Measurements from ENCODE around the gene MARK3. TPM values are rescaled to one million over a fixed set of nuclear protein-coding genes. Genes with fewer than 3 reads are reported as not detected.

Gene MARK3
- total and polyA plus RNA-seq, 2 of the 4 experiments (the other 2 are of a cell fraction), result 78.5 to 80.5 TPM

DNA sequence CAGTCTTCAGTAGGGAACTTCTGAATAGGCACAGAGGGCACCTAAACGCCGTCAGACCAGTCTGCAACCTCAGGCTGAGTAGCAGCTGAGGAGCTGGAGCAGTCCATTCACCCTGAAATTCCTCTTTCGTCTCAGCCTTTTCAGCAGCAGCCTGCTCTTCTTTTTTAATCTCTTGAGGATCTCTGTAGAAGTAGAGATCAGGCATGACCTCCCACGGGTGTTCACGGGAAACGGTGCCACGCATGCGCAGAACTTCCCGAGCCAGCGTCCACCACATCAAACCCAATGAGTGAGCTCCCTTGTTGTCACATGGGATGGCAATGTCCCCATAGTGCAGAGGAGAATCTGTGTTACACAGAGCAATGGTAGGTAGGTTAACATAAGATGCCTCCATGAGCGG is 11.1 kb upstream of the MARK3 start:
- H3K9me3 ChIP-seq (ENCODE audit: control insufficient read depth, insufficient read depth, low read length), result no peaks in the 10 kb centered on the region
- ChIA-PET POLR2A (ENCODE audit: unreplicated experiment) (no interaction called here), CTCF (no interaction called here)
- H4K5ac ChIP-seq (ENCODE audit: low read depth, low read length), result no peak overlapping the region
- no peak overlapping the region for H2BK20ac ChIP-seq (ENCODE audit: low read depth, low read length)
- H3K9me1 ChIP-seq (ENCODE audit: insufficient read depth, low read length), result peaks cover 9% of the 10 kb centered on the region
- DNase-seq (no peak), ATAC-seq (ENCODE audit: low read depth) (no peak)
- H3K4me2 ChIP-seq (ENCODE audit: low read depth, low read length), result no peak overlapping the region
- intact Hi-C loops (cut with micrococcal nuclease) (no loop called here), dilution Hi-C loops (cut with HindIII; ENCODE audit: low sequenced_read_pairs, unreplicated experiment) (no loop called here), in situ Hi-C loops (cut with MboI; ENCODE audit: low sequenced_read_pairs) (no loop called here)
- no peak overlapping the region for H2BK5ac ChIP-seq (ENCODE audit: low read depth, low read length, poor library complexity, severe bottlenecking)
- BruUV-seq (replicated peaks), result no TSS peak
- H3K56ac ChIP-seq (ENCODE audit: extremely low read depth, insufficient read depth, low read length), result no peak overlapping the region
- no peak overlapping the region for H4K8ac ChIP-seq (ENCODE audit: low read depth in 2 of 2, low read length in 2 of 2)
- no peak overlapping the region for H2AK5ac ChIP-seq (ENCODE audit: low read depth, low read length)
- H2BK120ac ChIP-seq (ENCODE audit: low read depth, low read length), result peak overlapping the region; percentile 46; the same call in 1 of the 2 replicates
- H2AFZ ChIP-seq (replicated peaks; ENCODE audit: low read length, poor library complexity), result no peak overlapping the region
- H3K23ac ChIP-seq (ENCODE audit: low read depth, low read length), result no peak overlapping the region
- no peak overlapping the region for H3K4me3 ChIP-seq (ENCODE audit: insufficient read depth, low read depth, low read length)
- no peak overlapping the region for H3K18ac ChIP-seq (ENCODE audit: low read depth, low read length)
- H2AK9ac ChIP-seq (replicated peaks; ENCODE audit: low read depth, low read length, poor library complexity), result no peak overlapping the region
- H4K91ac ChIP-seq (ENCODE audit: insufficient read depth, low read depth, low read length), result no peak overlapping the region
- H3K79me1 ChIP-seq (ENCODE audit: low read depth in 1 of 2, low read length in 2 of 2), result peaks cover 0 to 3% of the 10 kb centered on the region in 2 experiments; a peak in 1 of 4 replicates
- WGBS, 2 experiments (ENCODE audit: extremely low coverage in 2 of 2, insufficient read length in 1 of 2), result no CpG with 5 or more reads among the region's 11 CpGs
- no peak overlapping the region for H3K9ac ChIP-seq (ENCODE audit: low read depth, low read length)
- no peaks in the 10 kb centered on the region for H4K20me1 ChIP-seq (ENCODE audit: insufficient read depth, low read length)
- H3K36me3 ChIP-seq (ENCODE audit: control insufficient read depth, insufficient read depth, low read length), result no peaks in the 10 kb centered on the region
- H3K27me3 ChIP-seq (ENCODE audit: control insufficient read depth, insufficient read depth, low read length), result peaks cover 4% of the 10 kb centered on the region; the same call in 1 of the 2 replicates
- TF ChIP-seq, protein P1, sequence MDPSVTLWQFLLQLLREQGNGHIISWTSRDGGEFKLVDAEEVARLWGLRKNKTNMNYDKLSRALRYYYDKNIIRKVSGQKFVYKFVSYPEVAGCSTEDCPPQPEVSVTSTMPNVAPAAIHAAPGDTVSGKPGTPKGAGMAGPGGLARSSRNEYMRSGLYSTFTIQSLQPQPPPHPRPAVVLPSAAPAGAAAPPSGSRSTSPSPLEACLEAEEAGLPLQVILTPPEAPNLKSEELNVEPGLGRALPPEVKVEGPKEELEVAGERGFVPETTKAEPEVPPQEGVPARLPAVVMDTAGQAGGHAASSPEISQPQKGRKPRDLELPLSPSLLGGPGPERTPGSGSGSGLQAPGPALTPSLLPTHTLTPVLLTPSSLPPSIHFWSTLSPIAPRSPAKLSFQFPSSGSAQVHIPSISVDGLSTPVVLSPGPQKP (IDR thresholded peaks at IDR 0.05; ENCODE audit: borderline replicate concordance, low read depth, low read length), result no peak
- TF ChIP-seq BHLHE40 (IDR thresholded peaks at IDR 0.05; ENCODE audit: low read depth, low read length) (no peak), RCOR1 (IDR thresholded peaks at IDR 0.05; ENCODE audit: insufficient replicate concordance, low read length) (no peak), MAZ (IDR thresholded peaks at IDR 0.05; ENCODE audit: borderline replicate concordance, low read depth, low read length) (no peak), RFX5 (IDR thresholded peaks at IDR 0.05; ENCODE audit: low read depth, low read length) (no peak), CHD1 (IDR thresholded peaks at IDR 0.05; ENCODE audit: low read depth, low read length) (no peak), MAFK (IDR thresholded peaks at IDR 0.05; ENCODE audit: low read depth, low read length) (no peak), RAD21 (IDR thresholded peaks at IDR 0.05; ENCODE audit: low read length) (no peak), FOS (IDR thresholded peaks at IDR 0.05; ENCODE audit: low read depth, low read length) (no peak), POLR2A (IDR thresholded peaks at IDR 0.05; ENCODE audit: low read depth, low read length) (no peak), MXI1 (IDR thresholded peaks at IDR 0.05; ENCODE audit: borderline replicate concordance, low read depth, low read length) (no peak), SMC3 (IDR thresholded peaks at IDR 0.05; ENCODE audit: low read depth, low read length) (no peak)
- TF ChIP-seq, protein P2, sequence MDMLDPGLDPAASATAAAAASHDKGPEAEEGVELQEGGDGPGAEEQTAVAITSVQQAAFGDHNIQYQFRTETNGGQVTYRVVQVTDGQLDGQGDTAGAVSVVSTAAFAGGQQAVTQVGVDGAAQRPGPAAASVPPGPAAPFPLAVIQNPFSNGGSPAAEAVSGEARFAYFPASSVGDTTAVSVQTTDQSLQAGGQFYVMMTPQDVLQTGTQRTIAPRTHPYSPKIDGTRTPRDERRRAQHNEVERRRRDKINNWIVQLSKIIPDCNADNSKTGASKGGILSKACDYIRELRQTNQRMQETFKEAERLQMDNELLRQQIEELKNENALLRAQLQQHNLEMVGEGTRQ (IDR thresholded peaks at IDR 0.05; ENCODE audit: low read depth, low read length), result no peak
- TF ChIP-seq, protein P3, sequence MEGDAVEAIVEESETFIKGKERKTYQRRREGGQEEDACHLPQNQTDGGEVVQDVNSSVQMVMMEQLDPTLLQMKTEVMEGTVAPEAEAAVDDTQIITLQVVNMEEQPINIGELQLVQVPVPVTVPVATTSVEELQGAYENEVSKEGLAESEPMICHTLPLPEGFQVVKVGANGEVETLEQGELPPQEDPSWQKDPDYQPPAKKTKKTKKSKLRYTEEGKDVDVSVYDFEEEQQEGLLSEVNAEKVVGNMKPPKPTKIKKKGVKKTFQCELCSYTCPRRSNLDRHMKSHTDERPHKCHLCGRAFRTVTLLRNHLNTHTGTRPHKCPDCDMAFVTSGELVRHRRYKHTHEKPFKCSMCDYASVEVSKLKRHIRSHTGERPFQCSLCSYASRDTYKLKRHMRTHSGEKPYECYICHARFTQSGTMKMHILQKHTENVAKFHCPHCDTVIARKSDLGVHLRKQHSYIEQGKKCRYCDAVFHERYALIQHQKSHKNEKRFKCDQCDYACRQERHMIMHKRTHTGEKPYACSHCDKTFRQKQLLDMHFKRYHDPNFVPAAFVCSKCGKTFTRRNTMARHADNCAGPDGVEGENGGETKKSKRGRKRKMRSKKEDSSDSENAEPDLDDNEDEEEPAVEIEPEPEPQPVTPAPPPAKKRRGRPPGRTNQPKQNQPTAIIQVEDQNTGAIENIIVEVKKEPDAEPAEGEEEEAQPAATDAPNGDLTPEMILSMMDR (conservative IDR thresholded peaks at IDR 0.05; ENCODE audit: low read depth, low read length), result no peak
- H2BK15ac ChIP-seq (ENCODE audit: low read depth, low read length), result no peak overlapping the region
- H3K27ac ChIP-seq (ENCODE audit: insufficient read depth, low read length), result no peak overlapping the region
- H3K4ac ChIP-seq (ENCODE audit: low read depth, low read length), result no peak overlapping the region
- H3K14ac ChIP-seq (replicated peaks; ENCODE audit: low read depth, low read length), result no peak overlapping the region
- peaks cover 3% of the 10 kb centered on the region; the same call in 1 of the 2 replicates for H3K4me1 ChIP-seq (ENCODE audit: control insufficient read depth, insufficient read depth, low read length)

Measured in IMR-90 (cell line).